GM12878 (cell line): Measurements from ENCODE around the gene PYM1. TPM values are rescaled to one million over a fixed set of nuclear protein-coding genes. Genes with fewer than 3 reads are reported as not detected.

Experiments used
- BCL3 ChIP-seq: IDR thresholded peaks from 2 replicates; pipeline ENCODE4 v1.6.1; 2011; ENCODE audit warnings: borderline replicate concordance, low read depth, mild to moderate bottlenecking, moderate library complexity, low read length; ENCODE audit not compliant: insufficient read depth, poor library complexity, severe bottlenecking
- EED ChIP-seq: sonication (generic); IDR thresholded peaks from 2 replicates; pipeline ENCODE4 v1.6.1; 2016; ENCODE audit warnings: antibody characterized with exemption, low read depth
- EZH2 ChIP-seq: IDR thresholded peaks from 2 replicates; pipeline ENCODE4 v1.6.1; 2012; ENCODE audit warnings: low read depth, mild to moderate bottlenecking, control low read depth, inconsistent platforms, low read length, borderline replicate concordance; ENCODE audit not compliant: control insufficient read depth
- JUNB ChIP-seq: IDR thresholded peaks from 2 replicates; pipeline ENCODE4 v1.6.1; 2016; ENCODE audit warnings: antibody characterized with exemption, mild to moderate bottlenecking
- LARP7 ChIP-seq: fragments of 450-650 bp; IDR thresholded peaks from 2 replicates; pipeline ENCODE4 v1.6.1; 2017; ENCODE audit warnings: mild to moderate bottlenecking
- NFXL1 ChIP-seq: fragments of 450-650 bp; IDR thresholded peaks from 2 replicates; pipeline ENCODE4 v1.6.1; 2017; ENCODE audit warnings: antibody characterized with exemption, mild to moderate bottlenecking, borderline replicate concordance
- NKRF ChIP-seq: fragments of 450-650 bp; conservative IDR thresholded peaks from 2 replicates; pipeline ENCODE4 v1.6.1; 2017; ENCODE audit warnings: mild to moderate bottlenecking, moderate library complexity
- POLR2AphosphoS5 ChIP-seq: IDR thresholded peaks from 2 replicates; pipeline ENCODE4 v1.6.1; 2011; ENCODE audit warnings: mild to moderate bottlenecking, low read length, inconsistent platforms
- RB1 ChIP-seq: fragments of 450-650 bp; formaldehyde crosslinking; IDR thresholded peaks from 2 replicates; pipeline ENCODE4 v1.6.1; 2017; ENCODE audit warnings: mild to moderate bottlenecking, borderline replicate concordance
- ZBTB4 ChIP-seq: fragments of 450-650 bp; formaldehyde crosslinking; IDR thresholded peaks from 2 replicates; pipeline ENCODE4 v1.4.0; 2022; ENCODE audit warnings: mild to moderate bottlenecking, moderate library complexity
- ZNF687 ChIP-seq: fragments of 450-650 bp; IDR thresholded peaks from 2 replicates; pipeline ENCODE4 v1.6.1; 2017; ENCODE audit warnings: mild to moderate bottlenecking, moderate library complexity
- polyA plus RNA-seq, 11 experiments: library from polyadenylated mRNA; depleted of rRNA in 4 of 11; unstranded in 6 of 11; stranded (reverse) in 5 of 11; fragments of >200 nt; fragmentation: Nextera tagmentation in 4 of 11; fragmentation: Illumina TruSeq in 1 of 11; extraction: Ambion mirVana in 4 of 11; extraction: Trizol in 1 of 11; gene quantifications; 1 replicate in 1 of 11; 2 replicates in 10 of 11; pipeline versions ENCODE4 v1.2.1 to v1.2.3, GENCODE V29; 2011 to 2016; ENCODE audit warnings: inconsistent platforms in 2 of 11, missing spikeins in 2 of 11, low read depth in 1 of 11
- total RNA-seq, 4 experiments: library from RNA; depleted of rRNA in 3 of 4; stranded (reverse); fragments of >200 nt in 3 of 4; fragmentation: Illumina TruSeq in 1 of 4; extraction: Trizol in 1 of 4; gene quantifications; 2 replicates each; pipeline versions ENCODE4 v1.2.1 to v1.2.3, GENCODE V29; 2013 to 2021
- TF ChIP-seq, protein P1 (sequence below): IDR thresholded peaks from 2 replicates; pipeline ENCODE4 v1.6.1; 2012; ENCODE audit warnings: mild to moderate bottlenecking, low read depth, low read length

The PYM1 gene
- total and polyA plus RNA-seq, 10 of the 15 experiments (the other 5 are each of a cell fraction or from before 2014, with no cell fraction given), result 33.9 to 93.4 (median 55.8) TPM

GRCh38 chr12:55932551-55932910, 4.8 kb upstream of the PYM1 start (continued):
- no peak for TF ChIP-seq ZBTB4 (CRISPR knock-in tag)
- no peak for TF ChIP-seq ZNF687
- TF ChIP-seq EED, result no peak
- TF ChIP-seq JUNB, result no peak
- TF ChIP-seq NFXL1, result no peak
- peak; percentile 29; the same call in 1 of the 2 replicates for TF ChIP-seq POLR2AphosphoS5
- 0 out of 2 replicates have a peak, but pooled peaks have one; percentile 38 for TF ChIP-seq NKRF
- TF ChIP-seq, protein P1, sequence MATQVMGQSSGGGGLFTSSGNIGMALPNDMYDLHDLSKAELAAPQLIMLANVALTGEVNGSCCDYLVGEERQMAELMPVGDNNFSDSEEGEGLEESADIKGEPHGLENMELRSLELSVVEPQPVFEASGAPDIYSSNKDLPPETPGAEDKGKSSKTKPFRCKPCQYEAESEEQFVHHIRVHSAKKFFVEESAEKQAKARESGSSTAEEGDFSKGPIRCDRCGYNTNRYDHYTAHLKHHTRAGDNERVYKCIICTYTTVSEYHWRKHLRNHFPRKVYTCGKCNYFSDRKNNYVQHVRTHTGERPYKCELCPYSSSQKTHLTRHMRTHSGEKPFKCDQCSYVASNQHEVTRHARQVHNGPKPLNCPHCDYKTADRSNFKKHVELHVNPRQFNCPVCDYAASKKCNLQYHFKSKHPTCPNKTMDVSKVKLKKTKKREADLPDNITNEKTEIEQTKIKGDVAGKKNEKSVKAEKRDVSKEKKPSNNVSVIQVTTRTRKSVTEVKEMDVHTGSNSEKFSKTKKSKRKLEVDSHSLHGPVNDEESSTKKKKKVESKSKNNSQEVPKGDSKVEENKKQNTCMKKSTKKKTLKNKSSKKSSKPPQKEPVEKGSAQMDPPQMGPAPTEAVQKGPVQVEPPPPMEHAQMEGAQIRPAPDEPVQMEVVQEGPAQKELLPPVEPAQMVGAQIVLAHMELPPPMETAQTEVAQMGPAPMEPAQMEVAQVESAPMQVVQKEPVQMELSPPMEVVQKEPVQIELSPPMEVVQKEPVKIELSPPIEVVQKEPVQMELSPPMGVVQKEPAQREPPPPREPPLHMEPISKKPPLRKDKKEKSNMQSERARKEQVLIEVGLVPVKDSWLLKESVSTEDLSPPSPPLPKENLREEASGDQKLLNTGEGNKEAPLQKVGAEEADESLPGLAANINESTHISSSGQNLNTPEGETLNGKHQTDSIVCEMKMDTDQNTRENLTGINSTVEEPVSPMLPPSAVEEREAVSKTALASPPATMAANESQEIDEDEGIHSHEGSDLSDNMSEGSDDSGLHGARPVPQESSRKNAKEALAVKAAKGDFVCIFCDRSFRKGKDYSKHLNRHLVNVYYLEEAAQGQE, result no peak
- TF ChIP-seq BCL3, result no peak
- TF ChIP-seq LARP7, result no peak
- no peak for TF ChIP-seq EZH2
- peak; percentile 61; the same call in 1 of the 2 replicates for TF ChIP-seq RB1
